ENCODE results near the gene PIK3CB.
"Not testable (repeated sequence)": the region's sequence is repeated elsewhere in the genome, so short reads cannot be mapped to it uniquely, and the experiment has no call there.

The PIK3CB gene

GRCh38 chr3:138835397-138835757, 649 bp upstream of the PIK3CB start:
- Histone ChIP-seq H3K27ac (peak overlapping the region; percentile 74), H3K4me1 (ENCODE audit: low read depth, poor library complexity, severe bottlenecking) (peaks cover 19% of the 10 kb centered on the region), H3K9ac (peak overlapping the region; percentile 85), H3K4me3 (IDR thresholded peaks at IDR 0.05; ENCODE audit: insufficient read depth, low read depth, low read length) (peak overlapping the region; percentile 58), H2AFZ (ENCODE audit: low read depth) (peak overlapping the region; percentile 96), H3K27me3 (ENCODE audit: insufficient read depth, low read depth) (no peaks in the 10 kb centered on the region), H3K36me3 (ENCODE audit: insufficient read depth) (no peaks in the 10 kb centered on the region), H4K20me1 (ENCODE audit: insufficient read depth) (no peaks in the 10 kb centered on the region), H3K4me2 (peak overlapping the region; percentile 61), H3K79me2 (ENCODE audit: insufficient read depth, low read depth) (peaks cover 36% of the 10 kb centered on the region)
- TF ChIP-seq CTCF (conservative IDR thresholded peaks at IDR 0.05; ENCODE audit: low read depth, low read length) = no peak

- peak overlapping the region; percentile 74 for H3K27ac ChIP-seq
- H3K79me2 ChIP-seq (ENCODE audit: insufficient read depth, low read depth) = peaks cover 39% of the 10 kb centered on the region
- peak; percentile 21; the same call in 1 of the 2 replicates for TF ChIP-seq CTCF (conservative IDR thresholded peaks at IDR 0.05; ENCODE audit: low read depth, low read length)
Observed at GRCh38 chr3:138833899-138834595, 681 bp downstream of the PIK3CB start.

GRCh38 chr3:138832473-138833057, 2.2 kb downstream of the PIK3CB start:
- H3K4me3 ChIP-seq (IDR thresholded peaks at IDR 0.05; ENCODE audit: insufficient read depth, low read depth, low read length); H3K9ac ChIP-seq; H3K36me3 ChIP-seq (ENCODE audit: insufficient read depth); H4K20me1 ChIP-seq (ENCODE audit: insufficient read depth); H3K27me3 ChIP-seq (ENCODE audit: insufficient read depth, low read depth); H3K27ac ChIP-seq; H2AFZ ChIP-seq (ENCODE audit: low read depth): not testable (repeated sequence)
- peaks cover 19% of the 10 kb centered on the region for H3K4me1 ChIP-seq (ENCODE audit: low read depth, poor library complexity, severe bottlenecking)
- peaks cover 41% of the 10 kb centered on the region for H3K79me2 ChIP-seq (ENCODE audit: insufficient read depth, low read depth)
- peak overlapping the region; percentile 90; the same call in 1 of the 2 replicates for H3K4me2 ChIP-seq

More at GRCh38 chr3:138833899-138834595, 681 bp downstream of the PIK3CB start:
- H3K4me1 ChIP-seq (ENCODE audit: low read depth, poor library complexity, severe bottlenecking) = peaks cover 19% of the 10 kb centered on the region
- no peaks in the 10 kb centered on the region for H3K27me3 ChIP-seq (ENCODE audit: insufficient read depth, low read depth)
- peak overlapping the region; percentile 96 for H2AFZ ChIP-seq (ENCODE audit: low read depth)
- H3K36me3 ChIP-seq (ENCODE audit: insufficient read depth) = no peaks in the 10 kb centered on the region
- no peaks in the 10 kb centered on the region for H4K20me1 ChIP-seq (ENCODE audit: insufficient read depth)
- H3K9ac ChIP-seq = peak overlapping the region; percentile 85
- peak overlapping the region; percentile 90 for H3K4me2 ChIP-seq
- H3K4me3 ChIP-seq (IDR thresholded peaks at IDR 0.05; ENCODE audit: insufficient read depth, low read depth, low read length) = peak overlapping the region; percentile 89

GRCh38 chr3:138829886-138830510, 4.7 kb downstream of the PIK3CB start:
- Histone ChIP-seq H3K4me3 (IDR thresholded peaks at IDR 0.05; ENCODE audit: insufficient read depth, low read depth, low read length) (no peak overlapping the region), H3K27me3 (ENCODE audit: insufficient read depth, low read depth) (no peaks in the 10 kb centered on the region), H3K4me2 (no peak overlapping the region), H3K27ac (no peak overlapping the region), H2AFZ (ENCODE audit: low read depth) (no peak overlapping the region), H3K36me3 (ENCODE audit: insufficient read depth) (no peaks in the 10 kb centered on the region), H3K4me1 (ENCODE audit: low read depth, poor library complexity, severe bottlenecking) (peaks cover 11% of the 10 kb centered on the region), H3K79me2 (ENCODE audit: insufficient read depth, low read depth) (peaks cover 46% of the 10 kb centered on the region), H3K9ac (no peak overlapping the region), H4K20me1 (ENCODE audit: insufficient read depth) (no peaks in the 10 kb centered on the region)
- no peak for TF ChIP-seq CTCF (conservative IDR thresholded peaks at IDR 0.05; ENCODE audit: low read depth, low read length)

All from KMS-11 (cell line).